HG03175 (cell line): ENCODE data around the gene MIXL1.
A peak's percentile ranks its signal among the peaks of the same experiment; 100 is the strongest.
"Not testable (repeated sequence)": the region's sequence is repeated elsewhere in the genome, so short reads cannot be mapped to it uniquely, and the experiment has no call there.

Experiments
- ATAC-seq: cut with Tn5 transposase; IDR thresholded peaks from one replicate; pipeline ENCODE4 v1.9.1; 2021; ENCODE audit warnings: mild to moderate bottlenecking, moderate library complexity; ENCODE audit not compliant: unreplicated experiment

Gene MIXL1

DNA sequence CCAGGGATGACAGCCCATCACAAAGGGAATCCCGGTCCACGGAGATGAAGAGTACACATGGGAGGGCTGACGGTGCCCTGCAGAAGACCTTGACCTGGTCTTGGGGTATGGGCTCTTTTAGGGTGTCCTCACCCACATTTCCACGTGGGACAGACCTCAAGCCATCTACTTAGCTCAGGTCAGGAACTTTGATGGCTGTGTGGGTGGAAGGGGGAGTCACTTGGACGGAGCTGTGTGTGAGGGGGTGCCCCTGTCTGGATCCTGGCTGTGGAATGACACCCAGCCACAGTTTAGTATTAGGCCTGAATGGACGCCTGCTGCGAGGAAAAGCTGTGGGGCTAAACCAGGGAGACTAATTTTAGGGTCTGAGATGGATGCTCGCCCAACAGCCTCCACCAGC lies 10.9 kb upstream of the MIXL1 start:
- no peak for ATAC-seq

DNA sequence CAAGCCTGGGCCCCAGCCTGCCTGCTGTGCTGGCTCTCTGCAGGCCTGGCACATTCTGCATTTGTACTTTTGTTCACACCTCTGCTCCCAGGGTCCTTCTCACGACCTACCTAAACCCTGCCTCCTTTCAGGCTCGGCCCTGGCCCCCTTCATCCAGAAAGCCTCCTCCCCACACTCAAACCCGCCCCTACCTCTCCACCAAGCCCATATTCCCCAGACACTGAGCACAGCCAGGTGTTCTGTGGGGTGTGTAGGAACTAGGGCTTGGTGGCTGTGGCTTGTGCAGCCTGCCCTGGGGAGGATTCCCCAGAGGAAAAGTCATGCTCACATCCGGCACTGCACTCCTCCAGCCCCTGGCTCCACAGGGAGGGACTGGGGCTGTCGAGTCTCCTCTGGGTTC lies 8.2 kb upstream of the MIXL1 start:
- no peak for ATAC-seq

DNA sequence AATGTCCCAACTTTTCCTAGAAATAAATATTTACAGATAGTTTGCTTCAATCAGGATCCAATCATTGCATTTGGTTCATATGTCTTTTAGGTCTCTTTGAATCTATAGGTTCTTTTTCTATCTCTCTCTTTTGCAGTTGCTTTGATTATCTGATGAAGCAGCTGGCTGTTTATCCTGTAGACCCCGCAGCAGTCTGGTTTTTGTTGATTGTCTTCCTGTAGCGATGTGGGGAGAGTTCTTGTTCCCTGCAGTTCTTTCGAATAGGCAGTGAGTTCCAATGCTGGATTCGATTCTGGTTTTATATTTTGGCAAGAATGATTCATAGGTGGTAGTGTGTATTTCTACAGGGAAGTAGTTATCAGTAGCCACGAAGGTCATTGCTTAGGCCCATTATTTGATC lies 7.4 kb upstream of the MIXL1 start:
- no peak for ATAC-seq

DNA sequence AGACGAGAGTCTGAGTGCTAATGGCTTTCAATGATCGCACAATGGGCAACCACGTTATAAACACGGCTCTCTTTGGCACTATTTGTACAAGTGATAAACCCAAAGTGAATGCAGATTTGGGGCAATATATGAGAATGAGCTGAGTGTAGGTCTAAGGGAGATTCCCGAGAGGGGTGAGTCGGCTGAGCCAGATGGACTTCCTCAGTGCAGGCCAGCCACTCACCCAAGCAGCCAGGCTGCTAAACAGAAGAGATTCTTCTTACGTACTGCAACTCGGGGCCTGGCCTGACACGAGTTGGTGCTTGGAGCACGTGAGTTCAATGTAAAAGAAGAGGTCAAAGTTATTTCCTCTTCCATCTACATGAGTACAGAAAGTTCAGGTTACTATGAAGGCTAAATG lies 6.2 kb upstream of the MIXL1 start:
- ATAC-seq = no peak

DNA sequence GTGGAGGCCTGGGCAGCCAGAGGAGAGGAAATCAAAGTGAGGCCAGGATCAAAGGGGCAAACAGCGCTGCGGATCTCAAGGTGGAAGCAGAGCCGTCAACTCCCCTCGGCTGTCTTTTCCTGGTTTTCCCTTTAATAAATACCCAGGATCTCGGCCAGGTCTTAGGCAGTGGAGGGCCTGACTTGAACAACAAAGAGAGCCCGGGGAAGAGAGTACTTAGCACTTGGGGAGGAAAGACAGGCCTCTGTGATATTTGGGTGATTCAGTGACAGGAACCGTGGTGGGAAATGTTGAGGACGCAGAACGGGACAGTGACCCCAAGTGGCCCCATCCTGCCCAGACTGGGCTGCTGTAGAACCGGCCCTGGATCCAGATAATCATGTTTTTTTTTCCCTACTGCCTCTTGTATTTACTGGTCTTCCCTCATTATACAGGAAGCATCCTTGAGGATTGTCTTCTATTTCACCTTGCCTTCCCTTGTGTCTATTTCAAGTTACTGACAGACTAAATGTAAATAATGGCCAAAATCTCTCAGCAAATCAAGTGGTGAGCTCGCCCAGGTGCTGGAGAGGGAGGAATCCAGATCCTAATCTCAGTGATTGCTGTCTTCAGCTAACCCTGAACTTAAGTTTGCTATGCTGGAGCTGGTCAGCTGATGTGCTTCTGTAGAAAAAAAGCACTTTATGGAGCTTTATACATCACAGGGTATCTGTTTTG lies 2.8 kb upstream of the MIXL1 start:
- ATAC-seq = no peak

DNA sequence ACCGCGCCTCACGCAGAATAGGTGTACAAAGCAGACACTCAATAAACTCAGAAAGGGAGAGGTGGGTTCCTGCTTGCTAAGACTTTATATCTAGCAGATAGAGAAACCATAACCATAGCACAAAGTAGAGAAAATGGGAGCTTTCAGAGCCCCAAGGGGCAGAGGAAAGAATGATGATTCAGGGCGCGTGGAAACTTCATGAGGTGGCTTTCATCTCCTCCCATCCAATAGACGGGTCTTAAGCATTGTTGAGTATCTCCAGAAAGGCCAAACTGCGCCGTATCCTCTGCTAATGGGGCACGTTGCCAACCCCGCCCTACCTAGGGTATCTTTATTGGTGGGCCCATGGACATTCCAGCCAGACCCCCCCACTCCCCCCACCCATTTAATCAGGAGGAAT lies 778 bp upstream of the MIXL1 start:
- ATAC-seq = no peak

DNA sequence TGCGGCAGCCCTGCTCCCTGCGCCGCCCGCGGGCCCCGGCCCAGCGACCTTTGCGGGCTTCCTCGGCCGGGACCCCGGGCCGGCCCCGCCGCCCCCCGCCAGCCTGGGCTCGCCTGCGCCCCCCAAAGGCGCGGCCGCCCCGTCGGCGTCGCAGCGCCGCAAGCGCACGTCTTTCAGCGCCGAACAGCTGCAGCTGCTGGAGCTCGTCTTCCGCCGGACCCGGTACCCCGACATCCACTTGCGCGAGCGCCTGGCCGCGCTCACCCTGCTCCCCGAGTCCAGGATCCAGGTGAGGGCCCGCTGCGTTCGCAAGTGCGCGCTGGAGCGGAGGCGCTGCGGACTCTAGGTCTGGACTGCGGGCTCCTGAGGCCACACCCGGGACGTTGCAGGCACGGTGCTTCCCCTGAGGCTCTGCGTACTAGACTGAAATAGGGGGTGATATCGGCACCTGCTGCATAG lies 351 bp downstream of the MIXL1 start:
- peak; percentile 71 for ATAC-seq

DNA sequence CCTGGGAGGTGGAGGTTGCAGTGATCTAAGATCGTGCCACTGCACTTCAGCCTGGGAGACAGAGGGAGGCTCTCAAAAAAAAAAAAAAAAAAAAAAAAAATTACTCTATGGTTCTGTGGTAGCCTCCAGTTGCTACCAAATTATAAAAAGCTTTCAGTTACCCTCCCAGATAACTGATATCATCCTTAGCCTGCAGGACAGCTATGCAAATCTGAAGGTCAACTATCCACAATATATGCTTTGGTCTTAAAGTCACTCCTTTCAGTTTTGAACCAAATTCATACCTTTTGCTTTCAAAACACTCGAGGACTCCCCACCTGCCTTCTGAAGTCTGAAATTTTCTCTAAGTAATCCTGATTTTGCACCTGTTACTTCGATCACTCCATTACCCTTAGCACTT lies 3.1 kb downstream of the MIXL1 start:
- no peak for ATAC-seq

DNA sequence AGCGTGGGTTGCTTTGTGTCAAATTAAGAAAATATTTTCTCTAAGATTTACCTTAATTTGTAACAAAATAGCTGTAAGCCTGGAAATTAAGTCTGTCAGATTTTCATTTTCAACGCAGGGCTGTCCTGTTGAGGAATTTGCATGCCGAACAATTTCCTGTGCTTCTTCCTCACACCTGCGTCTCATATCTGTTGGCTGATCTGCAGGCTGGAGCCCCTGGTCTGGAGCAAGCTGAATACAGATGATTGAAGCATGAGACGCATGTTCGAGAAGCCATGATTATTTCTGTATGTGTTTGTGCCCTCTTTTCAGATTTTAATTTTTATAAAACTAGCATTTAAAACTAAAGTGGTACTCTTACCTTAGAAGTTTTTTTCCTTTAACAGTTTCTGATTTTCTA lies 9.8 kb downstream of the MIXL1 start:
- no peak for ATAC-seq

DNA sequence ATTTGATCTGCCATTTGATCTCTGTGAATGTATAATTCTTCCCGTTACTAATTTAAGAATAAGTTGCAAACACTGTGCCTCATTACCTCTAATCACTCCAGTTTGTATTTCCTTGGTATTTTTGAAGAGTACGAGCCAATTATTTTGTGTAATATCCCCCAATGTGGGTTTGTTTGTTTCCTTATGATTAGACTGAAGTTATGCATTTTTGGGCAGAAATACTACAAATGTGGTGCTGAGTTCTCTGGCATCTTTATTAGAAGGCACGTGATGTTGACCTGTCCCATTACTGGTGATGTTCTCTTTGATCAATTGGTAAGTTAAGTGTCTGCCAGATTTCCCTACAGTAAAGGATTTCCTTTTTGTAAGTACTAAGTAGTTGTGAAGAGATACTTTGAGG lies 10.3 kb downstream of the MIXL1 start:
- ATAC-seq = no peak

DNA sequence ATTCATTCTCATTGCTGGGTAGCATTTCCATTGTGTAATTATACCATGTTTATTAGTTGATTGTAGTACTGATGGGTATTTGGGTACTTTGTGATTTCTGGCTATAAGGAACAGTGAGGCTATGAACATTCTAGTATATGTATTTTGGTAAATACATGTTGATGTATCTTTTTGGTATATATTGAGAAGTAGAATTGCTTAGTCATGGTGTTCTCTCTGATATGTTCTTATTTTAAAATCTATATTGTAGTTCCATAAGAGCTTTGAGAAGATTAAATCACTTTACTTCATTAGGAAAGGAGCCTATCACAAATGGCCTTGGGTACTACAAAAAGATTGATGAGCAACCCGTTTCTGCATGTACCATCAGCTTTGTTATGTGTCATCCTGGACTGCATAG lies 13.4 kb downstream of the MIXL1 start:
- ATAC-seq = no peak

DNA sequence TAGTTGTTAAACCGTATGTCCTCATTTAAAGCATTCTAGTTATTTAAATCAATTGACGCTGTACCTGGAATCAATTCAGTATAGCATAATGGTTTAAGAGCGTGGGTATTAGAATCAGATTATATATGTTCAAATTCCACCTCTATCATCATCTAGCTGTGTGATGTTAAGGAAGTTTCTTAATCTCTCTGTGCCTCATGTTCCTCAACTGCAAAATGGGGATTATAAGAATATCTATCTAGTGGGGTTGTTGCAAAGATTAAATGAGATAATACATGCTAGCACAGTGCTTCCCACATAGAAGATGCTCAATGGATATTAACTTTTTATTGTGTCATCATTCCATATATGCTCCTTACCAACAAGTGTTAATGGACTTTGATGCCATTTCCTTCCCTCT lies 16.0 kb downstream of the MIXL1 start:
- ATAC-seq = no peak

DNA sequence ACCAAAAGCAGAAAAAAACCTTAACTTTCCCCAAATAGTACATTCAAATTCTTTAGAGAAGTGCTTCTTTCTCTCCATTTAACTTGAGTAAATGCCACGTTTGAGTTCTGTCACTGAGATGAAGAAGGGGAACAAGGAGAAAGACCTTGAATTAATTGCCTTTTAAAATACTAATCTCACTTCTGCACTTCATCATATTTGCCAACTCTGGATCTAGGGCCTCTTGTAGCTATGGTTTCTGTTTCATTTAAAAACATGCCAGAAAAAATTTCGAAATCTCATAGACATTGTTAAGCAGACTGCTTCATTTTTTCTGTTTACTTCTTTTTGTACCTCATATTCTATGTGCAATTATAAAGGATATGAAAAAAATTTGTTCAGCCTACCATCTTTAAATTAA lies 24.6 kb downstream of the MIXL1 start:
- ATAC-seq = no peak

DNA sequence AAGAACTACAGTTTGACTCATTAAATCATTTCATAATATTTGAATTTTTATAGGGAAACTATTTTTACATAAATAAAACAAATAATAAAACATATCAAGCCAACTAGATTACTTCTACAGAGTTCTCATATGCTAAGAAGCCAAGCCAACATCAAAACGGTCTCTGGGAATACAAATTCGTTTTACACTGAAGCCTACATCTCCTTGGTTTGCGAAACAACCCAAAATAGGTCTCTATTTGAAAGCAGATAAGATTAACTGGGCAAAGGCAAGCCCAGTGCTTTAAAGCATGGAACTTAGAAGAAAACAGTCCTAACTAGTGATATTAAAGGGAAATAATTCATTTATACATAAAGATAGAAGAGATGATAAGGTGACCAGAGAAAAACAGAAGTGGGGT lies 25.3 kb downstream of the MIXL1 start:
- no peak for ATAC-seq

DNA sequence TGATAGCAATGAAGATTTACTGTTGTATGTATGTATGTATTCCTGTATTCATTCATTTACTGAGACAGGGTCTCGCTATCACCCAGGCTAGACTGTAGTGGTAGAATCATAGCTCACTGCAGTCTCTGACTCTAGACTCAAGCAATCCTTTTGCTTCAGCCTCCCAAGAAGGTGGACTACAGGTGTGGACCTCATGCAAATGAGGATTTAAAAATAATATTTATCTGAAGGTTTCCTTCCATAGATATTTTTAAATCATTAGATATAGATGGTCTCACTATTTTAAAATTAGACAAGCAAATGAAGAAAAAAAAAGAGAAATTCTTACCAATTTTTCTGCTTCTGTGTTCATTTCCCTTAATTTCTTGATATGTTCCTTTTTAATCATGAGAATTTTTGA lies 27.0 kb downstream of the MIXL1 start:
- no peak for ATAC-seq

DNA sequence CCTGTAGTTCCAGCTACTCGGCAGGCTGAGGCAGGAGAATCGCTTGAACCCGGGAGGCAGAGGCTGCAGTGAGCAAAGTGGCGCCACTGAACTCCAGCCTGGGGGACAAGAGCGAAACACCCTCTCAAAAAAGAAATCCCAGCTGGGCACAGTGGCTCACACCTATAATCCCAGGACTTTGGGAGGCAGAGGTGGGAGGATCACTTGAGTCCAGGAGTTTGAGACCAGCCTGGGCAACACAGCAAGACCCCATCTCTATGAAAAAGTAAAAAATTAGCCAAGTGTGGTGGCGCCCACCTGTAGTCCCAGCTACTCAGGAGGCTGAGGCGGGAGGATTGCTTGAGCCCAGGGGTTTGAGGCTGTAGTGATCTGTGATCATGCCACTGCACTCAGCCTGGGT lies 29.4 kb downstream of the MIXL1 start:
- ATAC-seq = not testable (repeated sequence)

DNA sequence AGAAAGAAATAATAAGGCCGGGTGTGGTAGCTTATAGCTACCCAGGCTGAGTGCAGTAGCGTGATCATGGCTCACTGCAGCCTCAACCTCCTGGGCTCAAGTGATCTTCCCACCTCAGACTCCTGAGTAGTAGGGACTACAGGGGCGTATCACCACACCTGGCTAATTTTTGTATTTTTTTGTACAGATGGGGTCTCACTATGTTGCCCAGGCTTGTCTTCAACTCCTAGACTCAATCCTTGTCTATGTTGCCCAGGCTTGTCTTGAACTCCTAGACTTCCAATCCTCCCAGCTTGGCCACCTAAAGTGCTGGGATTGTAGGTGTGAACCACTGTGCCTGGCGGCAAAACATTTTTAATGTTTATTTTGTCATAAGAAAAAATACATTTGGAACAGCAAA lies 30.5 kb downstream of the MIXL1 start:
- no peak for ATAC-seq

DNA sequence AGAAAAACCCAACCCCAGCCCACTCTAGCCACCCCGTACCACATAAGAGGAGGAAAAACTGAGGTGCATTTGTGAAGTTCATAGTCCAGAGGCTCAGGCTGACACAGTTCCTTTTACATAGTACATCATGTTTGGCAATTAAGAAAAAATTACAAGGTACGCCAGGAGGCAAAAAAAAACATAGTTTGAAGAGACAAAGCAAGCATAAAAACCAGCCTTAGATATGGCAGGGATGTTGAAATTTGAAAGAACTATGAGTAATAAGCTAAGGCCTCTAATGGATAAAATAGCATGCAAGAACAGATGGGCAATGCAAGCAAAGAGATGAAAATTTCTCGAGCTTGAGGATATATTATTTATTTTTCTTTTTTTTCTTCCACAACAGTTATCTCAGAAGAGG lies 31.9 kb downstream of the MIXL1 start:
- ATAC-seq = no peak

DNA sequence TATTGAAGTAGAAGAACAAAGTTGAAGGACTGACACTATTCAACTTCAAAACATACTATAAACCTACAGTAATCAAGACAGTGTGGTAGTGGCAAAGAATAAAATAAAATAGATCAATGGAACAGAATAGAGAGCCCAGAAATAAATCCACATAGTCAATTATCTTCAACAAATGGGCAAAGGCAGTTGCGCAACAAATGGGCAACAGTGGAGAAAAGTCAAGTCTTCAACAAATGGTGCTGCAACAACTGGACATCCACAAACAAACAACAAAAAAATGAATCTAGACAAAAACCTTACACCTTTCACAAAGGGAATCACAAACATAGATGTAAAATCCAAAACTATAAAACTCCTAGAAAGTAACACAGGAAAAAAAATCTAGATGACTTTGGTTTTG lies 38.4 kb downstream of the MIXL1 start:
- no peak for ATAC-seq

DNA sequence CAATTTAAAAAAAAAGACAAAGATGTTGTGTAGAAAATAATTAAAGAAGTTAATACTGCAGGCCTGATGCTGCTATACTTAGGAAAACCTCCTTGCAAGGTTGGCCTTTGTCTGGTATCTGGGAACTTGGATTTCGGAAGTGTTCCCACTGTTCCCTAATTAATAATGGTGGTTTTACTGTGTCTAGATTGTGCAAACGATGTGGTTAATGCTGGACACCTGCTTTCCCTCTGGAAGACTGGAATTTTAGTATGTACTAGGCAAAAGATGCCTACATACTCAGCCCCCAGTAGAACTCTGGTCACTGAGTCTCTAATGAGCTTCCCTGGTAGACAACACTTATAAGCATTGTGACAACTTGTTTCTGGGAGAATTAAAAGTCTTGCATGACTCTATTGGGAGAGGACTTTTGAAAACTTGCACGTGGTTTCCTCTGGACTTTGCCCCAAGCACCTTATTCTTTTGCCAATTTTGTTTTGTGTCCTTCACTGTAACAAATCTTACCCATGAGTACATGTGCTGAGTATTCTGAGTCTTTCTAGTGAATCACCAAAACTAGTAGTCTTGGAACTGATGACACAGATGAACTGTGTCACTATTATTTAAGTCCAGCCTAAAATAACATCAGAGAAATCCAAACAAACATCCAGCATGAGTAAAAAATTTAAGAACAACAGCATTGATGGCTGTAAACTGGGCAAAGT lies 45.1 kb downstream of the MIXL1 start:
- ATAC-seq = no peak

DNA sequence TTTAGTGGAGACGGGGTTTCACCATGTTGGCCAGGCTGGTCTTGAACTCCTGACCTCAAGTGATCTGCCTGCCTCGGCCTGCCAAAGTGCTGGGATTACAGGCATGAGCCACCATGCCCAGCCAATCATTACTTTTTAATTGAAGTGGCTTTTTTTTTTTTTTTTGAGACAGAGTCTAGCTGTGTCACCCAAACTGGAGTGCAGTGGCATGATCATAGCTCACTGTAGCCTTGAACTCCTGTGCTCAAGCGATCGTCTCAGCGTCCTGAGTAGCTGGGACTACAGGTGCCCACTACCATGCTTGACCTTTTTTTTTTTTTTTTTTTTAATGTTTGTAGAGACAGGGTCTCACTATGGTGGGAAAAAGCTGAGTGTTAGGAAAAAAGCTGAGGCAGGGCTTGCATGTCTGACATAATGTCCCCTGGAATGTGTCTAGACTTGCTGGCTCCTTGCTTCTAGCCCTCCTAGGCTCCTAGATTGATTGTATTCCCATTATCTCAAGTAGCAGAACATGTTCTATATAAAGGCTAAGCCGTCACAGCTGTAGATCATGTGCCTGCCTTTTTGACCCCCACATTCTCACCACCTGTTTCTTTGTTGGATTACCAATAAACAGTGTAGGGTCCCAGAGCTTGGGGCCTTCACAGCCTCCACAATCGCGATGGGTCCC lies 48.9 kb downstream of the MIXL1 start:
- not testable (repeated sequence) for ATAC-seq

DNA sequence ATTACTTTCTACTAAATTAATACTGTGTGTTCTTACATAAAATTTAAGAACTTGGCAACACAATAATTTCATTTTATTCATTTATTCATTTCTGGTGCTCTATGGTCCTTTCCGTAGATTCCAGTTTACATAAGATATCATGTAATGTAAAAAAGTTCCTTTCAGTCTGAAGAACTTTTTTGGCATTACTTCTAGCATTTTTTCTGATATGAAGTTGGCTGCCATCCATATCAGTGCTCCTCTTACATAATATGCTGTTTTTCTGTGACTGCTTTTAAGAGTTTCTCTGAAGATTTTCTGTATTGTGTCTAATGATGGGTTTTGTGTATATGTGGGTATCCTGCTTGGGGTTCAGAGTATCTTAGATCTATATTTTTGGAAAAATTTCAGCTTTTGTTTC lies 50.7 kb downstream of the MIXL1 start:
- ATAC-seq = no peak
